Kidney (tissue), 14 donors: ENCODE results near the gene DDO. TPM values are rescaled to one million over a fixed set of nuclear protein-coding genes. Genes with fewer than 3 reads are reported as not detected.

ENCODE experiments used
- DNase-seq, 5 donors: peaks; one replicate each; pipeline ENCODE4 v3.0.0-alpha.2; 2013 to 2020
- FAIRE-seq: peaks from 2 replicates; lab custom pipeline; 2012; peaks lifted over from hg19 to GRCh38; lab: Jason Lieb, UNC
- H3K27ac ChIP-seq, 2 donors: one replicate each; pipeline ENCODE4 v1.7.0; 2013; ENCODE audit warnings: low read depth in 2 of 2, low read length in 2 of 2, inconsistent platforms in 1 of 2
- H3K27me3 ChIP-seq: one replicate; pipeline ENCODE4 v1.7.1; 2013; ENCODE audit warnings: low read length, inconsistent platforms; ENCODE audit not compliant: control insufficient read depth, insufficient read depth
- H3K36me3 ChIP-seq, 3 donors: one replicate each; pipeline versions ENCODE4 v1.7.0 to v1.7.1; 2013; ENCODE audit warnings: low read length in 3 of 3, control low read depth in 1 of 3, inconsistent platforms in 1 of 3; ENCODE audit not compliant: insufficient read depth in 3 of 3, control insufficient read depth in 2 of 3
- H3K4me1 ChIP-seq, 3 donors: one replicate each; pipeline versions ENCODE4 v1.7.0 to v1.7.1; 2013; ENCODE audit warnings: low read length in 3 of 3, inconsistent platforms in 1 of 3, low read depth in 1 of 3; ENCODE audit not compliant: control insufficient read depth in 2 of 3, insufficient read depth in 2 of 3
- H3K4me3 ChIP-seq, 3 donors: one replicate each; pipeline versions ENCODE4 v1.7.0 to v1.8.1; 2013; ENCODE audit warnings: low read length in 3 of 3, control low read depth in 1 of 3, inconsistent platforms in 1 of 3
- H3K9ac ChIP-seq, 3 donors: one replicate each; pipeline versions ENCODE4 v1.7.0 to v1.7.1; 2013; ENCODE audit warnings: low read length in 3 of 3, control low read depth in 1 of 3, inconsistent platforms in 1 of 3
- H3K9me3 ChIP-seq, 3 donors: one replicate each; pipeline versions ENCODE4 v1.7.0 to v1.7.1; 2013; ENCODE audit warnings: low read length in 3 of 3, control low read depth in 1 of 3, inconsistent platforms in 1 of 3; ENCODE audit not compliant: control insufficient read depth in 2 of 3, insufficient read depth in 1 of 3
- CTCF ChIP-seq: IDR thresholded peaks from 3 replicates; pipeline ENCODE4 v1.5.1; 2012; ENCODE audit warnings: mild to moderate bottlenecking, moderate library complexity, borderline replicate concordance; ENCODE audit not compliant: insufficient read depth; ENCODE audit errors: extremely low read depth
- intact Hi-C: fragments of 100-400 bp; cut with DNase I; formaldehyde crosslinking; loops from one replicate; pipeline ENCODE4 v1.11.1; 2022
- polyA plus RNA-seq: library from polyadenylated mRNA; stranded (reverse); fragments of 350-450 nt; fragmentation: Illumina TruSeq; extraction: RNeasy Lipid Tissue Mini Kit (QIAGEN cat#74804); gene quantifications from one replicate; pipeline ENCODE4 v1.2.3, GENCODE V29; 2014; ENCODE audit warnings: low read depth, low replicate concordance; ENCODE audit not compliant: insufficient read depth
- total RNA-seq: library from RNA; stranded (reverse); fragmentation: NEBNext Ultra II Directional; extraction: Animal tissue kit (Norgen Biotek cat#: 25700); gene quantifications from one replicate; pipeline ENCODE4 v1.2.1, GENCODE V29; 2021
- donor health status: control.
- donor health status: control.
- donor health status: control.
- donor health status: control.
- donor health status: control.
- donor health status: DM: yes; HTN: yes; CAD: no.
- donor health status: Normal renal cell carcinoma (clear cell type).

Gene DDO
- total and polyA plus RNA-seq, 2 donors from 2014 or later = 3.6 to 13.4 TPM

- FAIRE-seq (no peak), DNase-seq (no peak)
- Histone ChIP-seq H3K4me1 (no peaks in the 10 kb centered on the region), H3K27me3 (no peaks in the 10 kb centered on the region), H3K9ac (no peak overlapping the region), H3K27ac (no peak overlapping the region), H3K9me3 (no peaks in the 10 kb centered on the region), H3K4me3 (no peak overlapping the region), H3K36me3 (no peaks in the 10 kb centered on the region)
- no peak for TF ChIP-seq CTCF
- intact Hi-C loops = no loop called here
These were observed 48.4 kb downstream of the DDO start for GRCh38 chr6:110366975-110367374.

GRCh38 chr6:110366256-110366655 is 49.1 kb downstream of the DDO start:
- no peak for DNase-seq
- no peak overlapping the region for H3K4me3 ChIP-seq
- H3K27me3 ChIP-seq = no peaks in the 10 kb centered on the region
- H3K9ac ChIP-seq = no peak overlapping the region
- H3K27ac ChIP-seq = no peak overlapping the region
- H3K4me1 ChIP-seq = no peaks in the 10 kb centered on the region
- H3K36me3 ChIP-seq = no peaks in the 10 kb centered on the region
- FAIRE-seq = no peak
- TF ChIP-seq CTCF = no peak
- no peaks in the 10 kb centered on the region for H3K9me3 ChIP-seq
- intact Hi-C loops = no loop called here

- Histone ChIP-seq H3K27me3 (no peaks in the 10 kb centered on the region), H3K36me3 (no peaks in the 10 kb centered on the region), H3K4me3 (no peak overlapping the region), H3K9ac (no peak overlapping the region), H3K27ac (no peak overlapping the region), H3K9me3 (no peaks in the 10 kb centered on the region), H3K4me1 (peaks cover 0 to 6% (median 2%) of the 10 kb centered on the region in 3 donors)
- intact Hi-C loops = no loop called here
- no peak for TF ChIP-seq CTCF
- DNase-seq = no peak
- FAIRE-seq = no peak
These were observed 50.8 kb downstream of the DDO start for GRCh38 chr6:110364364-110365105.
